ENCODE data around the gene SPRED3.

SPRED3 gene

GRCh38 chr19:38445362-38445761 is 56.9 kb downstream of the SPRED3 start:
- DNase-seq (ENCODE audit: low read depth in 2 of 2), result no peak

DNA sequence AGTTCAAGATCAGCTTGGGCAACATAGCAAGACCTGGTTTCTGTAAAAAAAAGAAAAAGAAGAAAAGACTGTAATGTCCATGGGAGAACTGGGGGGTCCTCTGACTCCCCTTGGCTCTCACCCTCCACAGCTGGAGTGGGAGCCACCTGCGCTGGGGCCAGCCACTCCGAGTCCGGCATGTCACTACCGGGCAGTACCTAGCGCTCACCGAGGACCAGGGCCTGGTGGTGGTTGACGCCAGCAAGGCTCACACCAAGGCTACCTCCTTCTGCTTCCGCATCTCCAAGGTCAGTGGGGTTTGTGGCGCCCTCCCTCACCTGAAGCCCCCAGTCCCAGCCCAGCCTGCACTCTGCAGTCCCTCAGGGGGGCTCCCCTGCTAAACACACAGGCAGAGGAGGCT is 59.7 kb downstream of the SPRED3 start:
- DNase-seq (ENCODE audit: low read depth in 2 of 2), result no peak

Measured in stimulated activated CD8-positive, alpha-beta memory T cell treated with anti-CD3 and anti-CD28 coated beads, Interleukin-15, amount 100 ng/mL, for 48 hours (primary cell).